ENCODE data around the gene AKT3.

DNA sequence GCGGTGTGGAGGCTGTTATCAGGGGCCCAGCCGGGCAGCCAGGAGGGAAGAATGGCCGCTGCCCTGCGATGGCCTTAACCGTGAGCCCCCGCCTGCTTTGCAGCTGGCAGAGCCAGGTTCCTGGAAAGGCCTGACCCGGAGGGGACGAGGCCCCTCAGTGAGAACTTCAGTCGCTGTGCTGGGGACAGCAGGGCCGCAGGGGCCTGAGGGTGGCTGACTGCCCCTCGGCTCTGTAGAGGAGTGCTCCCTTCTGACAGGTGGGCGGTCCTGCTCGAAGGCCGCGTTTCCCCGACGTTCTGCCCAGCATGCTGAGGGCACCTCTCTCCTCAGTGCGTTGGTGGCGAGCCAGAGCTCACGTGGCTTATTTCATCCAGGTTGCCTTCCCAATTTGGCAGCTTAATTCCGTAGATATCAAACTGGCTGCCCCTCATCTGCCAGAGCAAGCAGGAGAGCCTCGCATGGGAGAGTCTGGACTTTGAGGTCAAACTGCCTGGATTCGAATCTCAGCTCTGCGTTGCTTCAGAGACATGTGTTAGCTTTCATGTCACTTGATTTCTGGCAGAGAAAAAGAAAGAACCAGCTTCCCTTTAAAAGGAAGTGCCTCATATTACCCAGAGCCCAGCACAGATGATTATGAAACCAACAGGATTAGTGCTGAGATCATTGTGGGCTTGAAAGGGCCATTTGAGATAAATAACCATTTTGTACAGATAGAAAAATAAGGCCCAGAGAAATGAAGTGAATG, 354.4 kb downstream of the AKT3 start:
- no peak for TF ChIP-seq EZH2 (IDR thresholded peaks at IDR 0.05; ENCODE audit: low read depth)
- TF ChIP-seq, protein P1, sequence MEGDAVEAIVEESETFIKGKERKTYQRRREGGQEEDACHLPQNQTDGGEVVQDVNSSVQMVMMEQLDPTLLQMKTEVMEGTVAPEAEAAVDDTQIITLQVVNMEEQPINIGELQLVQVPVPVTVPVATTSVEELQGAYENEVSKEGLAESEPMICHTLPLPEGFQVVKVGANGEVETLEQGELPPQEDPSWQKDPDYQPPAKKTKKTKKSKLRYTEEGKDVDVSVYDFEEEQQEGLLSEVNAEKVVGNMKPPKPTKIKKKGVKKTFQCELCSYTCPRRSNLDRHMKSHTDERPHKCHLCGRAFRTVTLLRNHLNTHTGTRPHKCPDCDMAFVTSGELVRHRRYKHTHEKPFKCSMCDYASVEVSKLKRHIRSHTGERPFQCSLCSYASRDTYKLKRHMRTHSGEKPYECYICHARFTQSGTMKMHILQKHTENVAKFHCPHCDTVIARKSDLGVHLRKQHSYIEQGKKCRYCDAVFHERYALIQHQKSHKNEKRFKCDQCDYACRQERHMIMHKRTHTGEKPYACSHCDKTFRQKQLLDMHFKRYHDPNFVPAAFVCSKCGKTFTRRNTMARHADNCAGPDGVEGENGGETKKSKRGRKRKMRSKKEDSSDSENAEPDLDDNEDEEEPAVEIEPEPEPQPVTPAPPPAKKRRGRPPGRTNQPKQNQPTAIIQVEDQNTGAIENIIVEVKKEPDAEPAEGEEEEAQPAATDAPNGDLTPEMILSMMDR (conservative IDR thresholded peaks at IDR 0.05): no peak

Data from PC-9 (cell line).